RWPE2 (cell line): ENCODE data around the gene METTL15.

ENCODE experiments used
- ATAC-seq: fragments of 200-7000 bp; cut with Tn5 transposase; 3 replicates; pipeline ENCODE4 v1.9.1; 2021; ENCODE audit warnings: low read depth
- DNase-seq: peaks from one replicate; pipeline ENCODE4 v3.0.0-alpha.2; 2020; ENCODE audit warnings: low spot score
- H3K27ac ChIP-seq: fragments of 450-650 bp; 2 replicates; pipeline ENCODE4 v1.5.1; 2017; ENCODE audit warnings: mild to moderate bottlenecking; ENCODE audit not compliant: poor library complexity, severe bottlenecking
- H3K27me3 ChIP-seq: fragments of 250-450 bp; sonication (Bioruptor Pico); 2 replicates; pipeline ENCODE4 v1.5.1; 2021; ENCODE audit warnings: mild to moderate bottlenecking, moderate library complexity; ENCODE audit not compliant: insufficient read depth, poor library complexity, severe bottlenecking
- H3K36me3 ChIP-seq: fragments of 250-450 bp; sonication (Bioruptor Pico); 2 replicates; pipeline ENCODE4 v1.5.1; 2020; ENCODE audit warnings: low read depth, mild to moderate bottlenecking, moderate library complexity
- H3K4me1 ChIP-seq: fragments of 250-450 bp; sonication (Bioruptor Pico); 2 replicates; pipeline ENCODE4 v1.5.1; 2021; ENCODE audit warnings: mild to moderate bottlenecking, moderate library complexity; ENCODE audit not compliant: insufficient read depth, poor library complexity, severe bottlenecking
- H3K4me3 ChIP-seq: fragments of 250-450 bp; sonication (Bioruptor Pico); 2 replicates; pipeline ENCODE4 v1.5.1; 2021; ENCODE audit warnings: mild to moderate bottlenecking, moderate library complexity; ENCODE audit not compliant: severe bottlenecking
- H3K9me3 ChIP-seq: fragments of 250-450 bp; sonication (Bioruptor Pico); 2 replicates; pipeline ENCODE4 v1.5.1; 2021; ENCODE audit warnings: mild to moderate bottlenecking, moderate library complexity; ENCODE audit not compliant: severe bottlenecking
- CTCF ChIP-seq: fragments of 450-650 bp; IDR thresholded peaks from one replicate; pipeline ENCODE4 v1.5.1; 2017; ENCODE audit warnings: mild to moderate bottlenecking, moderate library complexity; ENCODE audit not compliant: poor library complexity, severe bottlenecking

METTL15 gene

GRCh38 chr11:28250192-28250591 is 142.0 kb downstream of the METTL15 start:
- ATAC-seq (no peak), DNase-seq (no peak)

GRCh38 chr11:28251257-28251656 is 143.1 kb downstream of the METTL15 start:
- Histone ChIP-seq H3K27me3 (no peaks in the 10 kb centered on the region), H3K4me1 (no peaks in the 10 kb centered on the region), H3K27ac (no peak overlapping the region), H3K4me3 (no peak overlapping the region), H3K9me3 (no peaks in the 10 kb centered on the region), H3K36me3 (no peaks in the 10 kb centered on the region)
- DNase-seq (no peak), ATAC-seq (no peak)
- TF ChIP-seq CTCF: no peak

More at GRCh38 chr11:28250192-28250591, 142.0 kb downstream of the METTL15 start:
- Histone ChIP-seq H3K27ac (no peak overlapping the region), H3K36me3 (no peaks in the 10 kb centered on the region), H3K27me3 (no peaks in the 10 kb centered on the region), H3K4me3 (no peak overlapping the region), H3K9me3 (no peaks in the 10 kb centered on the region), H3K4me1 (no peaks in the 10 kb centered on the region)
- TF ChIP-seq CTCF: no peak

GRCh38 chr11:28257761-28258160 is 149.6 kb downstream of the METTL15 start:
- TF ChIP-seq CTCF: no peak
- no peaks in the 10 kb centered on the region for H3K9me3 ChIP-seq
- H3K4me3 ChIP-seq: no peak overlapping the region
- H3K4me1 ChIP-seq: no peaks in the 10 kb centered on the region
- no peak for DNase-seq
- no peaks in the 10 kb centered on the region; the same call in 1 of the 2 replicates for H3K36me3 ChIP-seq
- H3K27me3 ChIP-seq: no peaks in the 10 kb centered on the region
- ATAC-seq: no peak
- no peak overlapping the region for H3K27ac ChIP-seq

GRCh38 chr11:28259177-28259843 is 151.1 kb downstream of the METTL15 start:
- no peak for ATAC-seq
- TF ChIP-seq CTCF: no peak

GRCh38 chr11:28268925-28269324 is 160.7 kb downstream of the METTL15 start:
- no peak for TF ChIP-seq CTCF
- Histone ChIP-seq H3K4me3 (no peak overlapping the region), H3K27me3 (no peaks in the 10 kb centered on the region), H3K4me1 (no peaks in the 10 kb centered on the region), H3K9me3 (no peaks in the 10 kb centered on the region), H3K36me3 (no peaks in the 10 kb centered on the region), H3K27ac (no peak overlapping the region)
- no peak for ATAC-seq
- no peak for DNase-seq

More at GRCh38 chr11:28259177-28259843, 151.1 kb downstream of the METTL15 start:
- Histone ChIP-seq H3K4me3 (no peak overlapping the region), H3K9me3 (no peaks in the 10 kb centered on the region), H3K27ac (no peak overlapping the region), H3K36me3 (no peaks in the 10 kb centered on the region; the same call in 1 of the 2 replicates), H3K4me1 (no peaks in the 10 kb centered on the region), H3K27me3 (no peaks in the 10 kb centered on the region)
- DNase-seq: no peak
